ENCODE data around the gene RFTN1. TPM values are rescaled to one million over a fixed set of nuclear protein-coding genes. Genes with fewer than 3 reads are reported as not detected.
A peak's percentile ranks its signal among the peaks of the same experiment; 100 is the strongest.

RFTN1 gene
- total RNA-seq, 3 donors from 2014 or later (not counting 1 experiment from before 2014, with no cell fraction given), result 112 to 135 (median 115) TPM

- Histone ChIP-seq H3K27ac (ENCODE audit: low read length) (no peak overlapping the region), H3K4me1 (ENCODE audit: control insufficient read depth, insufficient read depth, low read length) (peaks cover 20% of the 10 kb centered on the region), H3K27me3 (ENCODE audit: control insufficient read depth, insufficient read depth, low read length) (no peaks in the 10 kb centered on the region), H3K4me3 (ENCODE audit: low read length) (no peak overlapping the region), H3K36me3 (ENCODE audit: control insufficient read depth, insufficient read depth, low read length) (peaks cover 29% of the 10 kb centered on the region), H3K9me3 (ENCODE audit: control insufficient read depth, insufficient read depth, low read length) (no peaks in the 10 kb centered on the region)
- DNase-seq, result no peak
- Mint-ChIP-seq H3K27ac (no peak overlapping the region), H3K27me3 (ENCODE audit: low read depth in 2 of 2) (no peaks in the 10 kb centered on the region), H3K9me3 (no peaks in the 10 kb centered on the region), H3K4me3 (no peak overlapping the region), H3K4me1 (peaks cover 40 to 52% of the 10 kb centered on the region in 2 donors), H3K36me3 (no peaks in the 10 kb centered on the region)
- intact Hi-C loops (cut with micrococcal nuclease), result no loop called here
- ATAC-seq, result no peak
- no peak for TF ChIP-seq CTCF (IDR thresholded peaks at IDR 0.05)
Observed at GRCh38 chr3:16361087-16361486, 152.4 kb downstream of the RFTN1 start.

GRCh38 chr3:16359331-16359730 lies 154.2 kb downstream of the RFTN1 start:
- H3K36me3 Mint-ChIP-seq, result no peaks in the 10 kb centered on the region
- H3K4me1 ChIP-seq (ENCODE audit: control insufficient read depth, insufficient read depth, low read length), result peaks cover 9% of the 10 kb centered on the region
- H3K27me3 Mint-ChIP-seq (ENCODE audit: low read depth in 2 of 2), result no peaks in the 10 kb centered on the region
- no peak overlapping the region for H3K4me3 Mint-ChIP-seq
- WGBS (ENCODE audit: insufficient coverage), result 64% methylated on average over 3 of the region's 4 CpGs
- H3K27ac ChIP-seq (ENCODE audit: low read length), result no peak overlapping the region
- H3K9me3 ChIP-seq (ENCODE audit: control insufficient read depth, insufficient read depth, low read length), result no peaks in the 10 kb centered on the region
- ATAC-seq, result no peak
- H3K36me3 ChIP-seq (ENCODE audit: control insufficient read depth, insufficient read depth, low read length), result peaks cover 28% of the 10 kb centered on the region
- H3K27ac Mint-ChIP-seq, result peak overlapping the region; percentile 31 to 34
- no peaks in the 10 kb centered on the region for H3K27me3 ChIP-seq (ENCODE audit: control insufficient read depth, insufficient read depth, low read length)
- peaks cover 32 to 43% of the 10 kb centered on the region in 2 donors for H3K4me1 Mint-ChIP-seq
- intact Hi-C loops (cut with micrococcal nuclease), result no loop called here
- H3K4me3 ChIP-seq (ENCODE audit: low read length), result no peak overlapping the region
- no peak for DNase-seq
- no peaks in the 10 kb centered on the region for H3K9me3 Mint-ChIP-seq
- no peak for TF ChIP-seq CTCF (IDR thresholded peaks at IDR 0.05)

- H3K4me1 ChIP-seq (ENCODE audit: control insufficient read depth, insufficient read depth, low read length), result no peaks in the 10 kb centered on the region
Observed at GRCh38 chr3:16358336-16358735, 155.2 kb downstream of the RFTN1 start.

More at GRCh38 chr3:16358336-16358735, 155.2 kb downstream of the RFTN1 start:
- ATAC-seq (no peak), DNase-seq (no peak)
- no peaks in the 10 kb centered on the region for H3K9me3 ChIP-seq (ENCODE audit: control insufficient read depth, insufficient read depth, low read length)
- no peak overlapping the region for H3K27ac ChIP-seq (ENCODE audit: low read length)
- no peaks in the 10 kb centered on the region for H3K27me3 Mint-ChIP-seq (ENCODE audit: low read depth in 2 of 2)
- H3K4me3 Mint-ChIP-seq, result no peak overlapping the region
- intact Hi-C loops (cut with micrococcal nuclease), result no loop called here
- WGBS (ENCODE audit: insufficient coverage), result 77% methylated on average over 3 of the region's 3 CpGs
- H3K4me1 Mint-ChIP-seq, result peaks cover 25 to 36% of the 10 kb centered on the region in 2 donors
- no peak for TF ChIP-seq CTCF (IDR thresholded peaks at IDR 0.05)
- H3K9me3 Mint-ChIP-seq, result no peaks in the 10 kb centered on the region
- no peak overlapping the region for H3K4me3 ChIP-seq (ENCODE audit: low read length)
- peak overlapping the region in 1 of 2 donors; percentile 34 for H3K27ac Mint-ChIP-seq
- no peaks in the 10 kb centered on the region for H3K36me3 Mint-ChIP-seq
- H3K36me3 ChIP-seq (ENCODE audit: control insufficient read depth, insufficient read depth, low read length), result peaks cover 26% of the 10 kb centered on the region
- no peaks in the 10 kb centered on the region for H3K27me3 ChIP-seq (ENCODE audit: control insufficient read depth, insufficient read depth, low read length)
